Muscle of back (tissue), 11 donors: ENCODE data around the gene ARMC8. TPM values are rescaled to one million over a fixed set of nuclear protein-coding genes. Genes with fewer than 3 reads are reported as not detected.
A peak's percentile ranks its signal among the peaks of the same experiment; 100 is the strongest.

ENCODE experiments used
- DNase-seq, 3 donors: peaks; one replicate each; pipeline versions ENCODE4 v3.0.0 to v3.0.0-alpha.2; 2013
- polyA plus RNA-seq, 10 donors: library from polyadenylated mRNA; unstranded; fragments of 120-200 nt; gene quantifications; one replicate each; pipeline ENCODE4 v1.2.1, GENCODE V29; 2013; ENCODE audit not compliant: insufficient read length in 10 of 10

ARMC8 gene
- polyA plus RNA-seq, 10 donors, result 31.1 to 52.8 (median 38.8) TPM

DNA sequence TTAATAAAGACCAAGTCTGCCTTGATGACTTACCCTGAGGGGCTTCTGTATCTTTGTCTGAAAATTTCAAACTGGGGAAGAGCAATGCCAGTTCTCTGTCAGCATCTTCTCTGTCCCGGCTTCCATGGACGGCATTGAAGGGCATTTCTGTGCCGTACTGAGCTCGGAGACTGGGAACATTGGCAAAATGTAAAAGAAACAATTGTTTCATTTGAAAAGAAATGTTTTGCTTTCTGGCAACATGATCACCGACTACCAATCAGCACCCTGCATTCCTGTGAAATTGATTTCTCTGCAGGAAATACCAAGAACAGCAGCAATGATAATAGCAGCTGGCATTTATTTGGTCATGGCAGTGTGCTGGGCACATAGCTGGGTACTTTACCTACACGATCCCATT lies 116.4 kb downstream of the ARMC8 start:
- DNase-seq, result no peak

GRCh38 chr3:138307899-138308298 lies 120.8 kb downstream of the ARMC8 start:
- no peak for DNase-seq

DNA sequence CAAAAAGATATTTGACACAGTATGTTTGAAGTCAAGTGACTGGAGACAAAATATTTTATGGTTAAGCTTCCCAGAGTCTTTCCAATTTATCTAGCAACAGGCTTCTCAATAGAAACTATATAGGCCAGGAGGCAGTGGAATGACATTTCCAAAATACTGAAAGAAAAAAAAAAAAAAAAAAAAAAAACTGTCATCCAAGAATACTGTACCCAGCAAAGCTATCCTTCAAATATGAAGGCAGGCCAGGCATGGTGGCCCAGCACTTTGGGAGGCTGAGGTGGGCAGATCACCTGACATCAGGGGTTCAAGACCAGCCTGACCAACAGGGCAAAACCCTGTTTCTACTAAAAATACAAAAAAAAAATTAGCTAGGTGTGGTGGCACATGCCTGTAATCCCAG lies 121.7 kb downstream of the ARMC8 start:
- no peak for DNase-seq

GRCh38 chr3:138310494-138310893 lies 123.4 kb downstream of the ARMC8 start:
- DNase-seq, result no peak

GRCh38 chr3:138314751-138315150 lies 127.7 kb downstream of the ARMC8 start:
- DNase-seq, result no peak

DNA sequence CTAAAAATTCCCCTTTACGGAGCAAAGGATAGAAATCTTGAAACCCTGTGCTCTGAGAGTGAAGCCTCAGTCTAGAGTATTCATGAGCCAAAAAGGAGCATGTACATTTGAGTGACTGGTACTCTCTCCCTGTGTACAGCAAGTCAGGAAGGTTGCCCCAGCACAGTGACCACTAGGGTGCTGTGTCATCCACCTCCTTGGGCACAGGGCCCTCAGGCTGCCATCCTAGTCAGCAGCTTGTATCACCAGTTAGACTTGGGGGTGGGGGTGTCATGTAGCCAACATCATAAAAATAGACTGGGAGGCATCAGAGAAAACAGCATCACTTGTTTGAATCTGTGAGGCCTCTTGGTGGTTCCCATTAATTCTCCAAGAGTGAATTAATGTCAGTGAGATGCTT lies 130.6 kb downstream of the ARMC8 start:
- DNase-seq, result no peak

DNA sequence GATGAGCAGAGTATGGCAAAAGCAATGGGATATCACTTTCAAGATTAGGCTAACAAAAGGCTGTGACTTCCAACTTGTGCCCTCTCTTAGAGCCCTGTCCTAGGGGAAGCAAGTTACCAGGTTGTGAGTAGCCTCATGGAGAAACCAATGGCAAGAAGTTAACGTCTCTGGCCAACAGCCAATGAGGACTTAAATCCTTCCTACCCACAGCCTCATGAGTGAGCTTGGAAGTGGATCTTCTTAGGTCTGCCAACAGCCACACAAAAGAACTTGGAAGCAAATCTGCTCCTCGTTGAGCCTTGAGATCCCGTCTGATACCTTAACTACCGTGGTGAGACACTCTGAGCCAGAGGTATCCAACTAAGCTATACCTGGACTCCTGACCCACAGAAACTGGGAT lies 136.9 kb downstream of the ARMC8 start:
- no peak for DNase-seq

DNA sequence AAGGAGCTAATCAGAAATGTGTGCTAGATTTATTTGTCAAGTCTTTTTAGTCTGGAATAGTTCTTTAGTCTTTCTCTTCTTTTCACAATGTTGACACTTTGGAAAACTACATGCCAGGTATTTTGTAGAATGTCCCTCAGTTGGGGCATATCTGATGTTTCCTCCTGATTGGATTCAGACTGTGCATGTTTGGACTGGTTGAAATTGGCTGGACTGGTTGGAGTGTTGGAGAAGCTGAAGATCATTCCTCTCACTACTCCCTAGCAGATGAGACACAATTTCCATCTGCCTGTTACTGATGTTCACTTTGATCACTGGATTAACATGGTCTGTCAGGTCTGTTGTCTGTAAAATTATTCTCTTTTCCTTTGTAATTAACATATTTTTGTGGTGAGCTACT lies 138.9 kb downstream of the ARMC8 start:
- DNase-seq, result no peak

- no peak for DNase-seq
These were observed 139.9 kb downstream of the ARMC8 start for GRCh38 chr3:138326866-138327595.

DNA sequence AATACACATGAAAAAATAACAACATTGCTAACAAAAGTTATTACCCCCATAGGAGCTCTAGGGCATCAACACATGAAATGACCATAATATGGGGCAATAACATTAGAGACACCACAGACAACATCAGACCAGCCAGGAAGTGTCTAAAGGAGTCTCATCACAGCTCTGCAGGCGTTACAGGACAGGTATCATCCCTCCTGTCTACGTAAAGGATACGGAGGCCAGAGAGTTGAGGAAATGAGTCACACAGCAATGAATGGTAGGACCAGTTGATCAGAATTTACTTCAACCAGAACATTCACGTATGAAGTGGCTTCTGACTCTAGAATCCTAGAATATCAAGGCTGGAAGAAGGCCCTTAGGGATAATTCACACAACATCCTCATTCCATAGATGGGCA lies 140.7 kb downstream of the ARMC8 start:
- no peak for DNase-seq

- DNase-seq, result no peak
These were observed 141.2 kb downstream of the ARMC8 start for GRCh38 chr3:138328341-138328740.

GRCh38 chr3:138329127-138329983 lies 142.3 kb downstream of the ARMC8 start, which contains the start of gene NME9:
Gene NME9, minus strand, starts transcription at chr3:138329851. Its CDS starts 516 bp downstream, at chr3:138329335.
- peak; percentile 59 to 75 (median 59) for DNase-seq

GRCh38 chr3:138329984-138330293 lies 142.8 kb downstream of the ARMC8 start:
- no peak for DNase-seq

- no peak for DNase-seq
These were observed 144.2 kb downstream of the ARMC8 start for GRCh38 chr3:138331143-138331894.

- DNase-seq, result peak in 1 of 3 donors; percentile 37
These were observed 145.5 kb downstream of the ARMC8 start for GRCh38 chr3:138332472-138333073.

GRCh38 chr3:138334608-138335007 lies 147.5 kb downstream of the ARMC8 start:
- DNase-seq, result no peak

GRCh38 chr3:138336454-138336999 lies 149.4 kb downstream of the ARMC8 start:
- DNase-seq, result no peak

DNA sequence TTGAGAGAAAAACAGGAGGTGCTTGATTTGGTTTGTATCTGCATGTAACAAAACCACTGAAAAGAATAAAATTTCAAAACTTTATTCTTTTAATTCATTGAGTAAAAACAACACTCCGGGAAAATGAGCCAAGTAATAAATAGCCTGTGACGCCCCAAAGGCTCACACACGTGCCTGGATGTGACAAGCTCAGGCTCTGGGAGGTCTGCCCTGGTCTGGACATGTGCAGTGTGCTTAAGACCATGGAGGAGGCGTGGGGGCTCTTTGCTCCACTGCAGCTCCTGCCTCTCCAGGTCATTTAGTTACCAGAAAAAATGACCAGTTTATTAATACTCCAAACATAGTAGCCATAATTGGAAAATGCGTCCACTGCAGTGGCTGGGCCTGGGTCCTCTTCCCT lies 151.1 kb downstream of the ARMC8 start:
- no peak for DNase-seq

DNA sequence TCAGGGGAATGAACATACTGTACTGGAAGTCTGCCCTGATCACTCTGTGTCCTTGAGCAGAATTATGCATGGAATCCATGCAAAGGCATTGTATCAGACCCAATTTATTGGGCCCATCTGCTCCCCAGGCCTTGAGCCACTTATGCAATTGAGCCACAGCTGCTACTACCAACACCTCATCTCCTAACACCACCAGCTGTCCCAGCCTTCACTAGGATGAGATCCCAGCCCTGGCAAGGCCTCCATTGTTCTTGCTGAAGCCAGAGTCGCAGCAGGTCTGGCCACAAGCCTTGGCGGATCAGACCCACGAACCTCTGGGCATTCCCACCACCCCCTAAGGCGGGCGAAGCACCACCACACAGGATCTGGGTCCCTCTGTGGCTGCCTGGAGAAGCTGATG lies 151.7 kb downstream of the ARMC8 start:
- peak in 1 of 3 donors; percentile 48 for DNase-seq

DNA sequence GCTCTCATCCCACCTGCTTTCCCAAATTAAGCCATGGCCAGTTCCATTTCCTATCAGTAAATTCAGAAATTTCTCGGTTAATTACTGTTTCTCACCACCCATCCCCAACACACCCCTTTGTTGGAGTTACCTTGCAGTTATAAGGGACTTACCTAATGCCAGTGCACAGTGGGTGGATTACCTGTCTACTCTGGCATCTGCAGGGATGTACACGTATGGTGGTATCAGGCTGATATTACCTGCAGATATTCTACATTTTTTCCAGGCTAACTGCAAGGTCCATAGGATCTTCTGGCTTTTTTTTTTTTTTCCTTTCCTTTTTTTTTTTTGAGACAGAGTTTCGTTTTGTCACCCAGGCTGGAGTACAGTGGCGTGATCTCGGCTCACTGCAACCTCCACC lies 153.4 kb downstream of the ARMC8 start:
- no peak for DNase-seq

GRCh38 chr3:138344754-138345153 lies 157.7 kb downstream of the ARMC8 start:
- no peak for DNase-seq
